H1 (cell line): ENCODE measurements around the gene SEL1L3.

Source experiments
- BACH1 ChIP-seq: IDR thresholded peaks from 2 replicates; pipeline ENCODE4 v1.6.1; 2012; ENCODE audit warnings: low read length, improper control_type of control experiment
- CEBPB ChIP-seq: IDR thresholded peaks from 2 replicates; pipeline ENCODE4 v1.6.1; 2012; ENCODE audit warnings: low read depth, low read length
- KDM5A ChIP-seq: fragments of 200-600 bp; IDR thresholded peaks from 2 replicates; pipeline ENCODE4 v1.7.1; 2012; ENCODE audit warnings: mild to moderate bottlenecking, low read length, inconsistent platforms, mixed read lengths
- MAFK ChIP-seq: IDR thresholded peaks from 2 replicates; pipeline ENCODE4 v1.6.1; 2012; ENCODE audit warnings: low read depth, mild to moderate bottlenecking, improper control_type of control experiment, low read length
- POLR2A ChIP-seq, 2 experiments: IDR thresholded peaks; 1 replicate in 1 of 2; 2 replicates in 1 of 2; pipeline ENCODE4 v1.6.1; 2011; ENCODE audit warnings: low read depth in 2 of 2, low read length in 2 of 2, mild to moderate bottlenecking in 2 of 2; ENCODE audit errors: control extremely low read depth in 1 of 2
- SIRT6 ChIP-seq: IDR thresholded peaks from one replicate; pipeline ENCODE4 v1.7.1; 2012; ENCODE audit warnings: low read length, inconsistent platforms
- TAF1 ChIP-seq: IDR thresholded peaks from 2 replicates; pipeline ENCODE4 v1.6.1; 2011; ENCODE audit warnings: mild to moderate bottlenecking, low read depth, low read length
- TF ChIP-seq, protein P1 (sequence below), 3 experiments: IDR thresholded peaks; 1 replicate in 2 of 3; 2 replicates in 1 of 3; pipeline versions ENCODE4 v1.5.1 to v1.6.1; 2011; ENCODE audit warnings: low read length in 3 of 3, mild to moderate bottlenecking in 3 of 3, inconsistent platforms in 2 of 3, low read depth in 1 of 3, moderate library complexity in 1 of 3; ENCODE audit not compliant: insufficient read depth in 1 of 3; ENCODE audit errors: control extremely low read depth in 1 of 3

DNA sequence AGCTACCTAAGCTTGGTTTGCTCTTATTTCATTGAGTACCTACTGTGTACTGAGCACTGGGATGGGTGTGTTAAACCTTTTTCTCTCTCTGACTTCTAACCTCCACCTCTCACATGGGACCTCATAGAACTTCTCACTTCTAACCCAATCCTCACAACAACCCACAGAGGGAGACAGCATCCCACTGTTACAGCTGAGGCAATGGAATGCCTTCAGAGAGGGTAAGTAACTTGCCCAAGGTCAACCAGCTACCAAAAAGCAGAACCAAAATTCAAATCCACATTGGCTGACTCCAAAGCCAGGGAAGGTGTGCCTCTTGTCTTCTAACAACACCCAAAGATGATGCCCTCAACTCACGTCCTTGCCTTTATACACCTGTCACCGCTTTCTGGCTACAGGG, 5.4 kb downstream of the SEL1L3 start:
- TF ChIP-seq, protein P1, sequence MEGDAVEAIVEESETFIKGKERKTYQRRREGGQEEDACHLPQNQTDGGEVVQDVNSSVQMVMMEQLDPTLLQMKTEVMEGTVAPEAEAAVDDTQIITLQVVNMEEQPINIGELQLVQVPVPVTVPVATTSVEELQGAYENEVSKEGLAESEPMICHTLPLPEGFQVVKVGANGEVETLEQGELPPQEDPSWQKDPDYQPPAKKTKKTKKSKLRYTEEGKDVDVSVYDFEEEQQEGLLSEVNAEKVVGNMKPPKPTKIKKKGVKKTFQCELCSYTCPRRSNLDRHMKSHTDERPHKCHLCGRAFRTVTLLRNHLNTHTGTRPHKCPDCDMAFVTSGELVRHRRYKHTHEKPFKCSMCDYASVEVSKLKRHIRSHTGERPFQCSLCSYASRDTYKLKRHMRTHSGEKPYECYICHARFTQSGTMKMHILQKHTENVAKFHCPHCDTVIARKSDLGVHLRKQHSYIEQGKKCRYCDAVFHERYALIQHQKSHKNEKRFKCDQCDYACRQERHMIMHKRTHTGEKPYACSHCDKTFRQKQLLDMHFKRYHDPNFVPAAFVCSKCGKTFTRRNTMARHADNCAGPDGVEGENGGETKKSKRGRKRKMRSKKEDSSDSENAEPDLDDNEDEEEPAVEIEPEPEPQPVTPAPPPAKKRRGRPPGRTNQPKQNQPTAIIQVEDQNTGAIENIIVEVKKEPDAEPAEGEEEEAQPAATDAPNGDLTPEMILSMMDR (IDR thresholded peaks at IDR 0.05; ENCODE audit: control extremely low read depth in 1 of 3, insufficient read depth in 1 of 3, low read depth in 1 of 3, low read length in 3 of 3) = peak in 2 of 3 experiments; percentile 32 to 43; a peak in 3 of 4 replicates
- no peak for TF ChIP-seq KDM5A
- TF ChIP-seq CEBPB = no peak
- no peak for TF ChIP-seq TAF1
- no peak for TF ChIP-seq BACH1
- TF ChIP-seq POLR2A (IDR thresholded peaks at IDR 0.05; ENCODE audit: control extremely low read depth in 1 of 2, low read depth in 2 of 2, low read length in 2 of 2) = no peak
- TF ChIP-seq SIRT6 = no peak
- TF ChIP-seq MAFK = no peak
